Measurements from ENCODE around the gene LGALS3BP.

DNA sequence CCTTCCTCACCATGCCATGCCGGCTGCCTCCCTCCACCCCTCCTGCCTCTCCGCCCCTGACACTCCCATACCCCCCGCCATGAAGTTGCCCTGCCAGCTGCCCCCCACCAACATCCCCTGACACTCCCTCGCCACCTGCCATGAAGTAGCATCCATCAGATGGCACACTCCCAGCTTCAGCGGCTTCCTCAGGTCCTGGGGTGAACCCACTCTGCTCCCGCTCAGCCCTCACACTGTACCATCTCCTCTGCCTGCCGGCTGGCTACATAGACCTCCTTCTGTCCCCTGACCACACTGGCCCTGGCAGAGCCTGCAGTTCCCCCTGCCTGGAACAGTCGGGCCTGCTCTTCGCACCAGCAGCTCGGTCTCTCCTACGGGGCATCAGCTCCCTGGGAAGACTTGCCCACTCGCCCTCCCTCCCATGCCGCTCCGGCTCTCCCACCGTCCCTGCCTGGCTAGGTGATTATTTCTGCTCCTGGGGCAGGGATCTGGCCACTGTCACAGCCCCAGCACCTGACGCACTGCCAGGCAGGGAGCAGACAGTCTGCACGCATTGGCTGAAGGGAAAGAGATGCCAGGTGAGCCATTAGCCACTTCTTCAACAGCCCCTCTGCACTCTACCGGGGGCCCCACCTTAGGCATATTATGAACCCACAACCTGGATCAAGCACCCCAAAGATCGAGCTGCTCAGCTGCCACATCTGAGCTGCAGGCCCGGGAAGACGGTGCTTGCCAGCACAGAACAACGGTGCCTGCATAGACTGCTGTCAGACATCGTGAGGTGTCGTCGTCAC, 20.9 kb upstream of the LGALS3BP start:
- TF ChIP-seq, protein P1, sequence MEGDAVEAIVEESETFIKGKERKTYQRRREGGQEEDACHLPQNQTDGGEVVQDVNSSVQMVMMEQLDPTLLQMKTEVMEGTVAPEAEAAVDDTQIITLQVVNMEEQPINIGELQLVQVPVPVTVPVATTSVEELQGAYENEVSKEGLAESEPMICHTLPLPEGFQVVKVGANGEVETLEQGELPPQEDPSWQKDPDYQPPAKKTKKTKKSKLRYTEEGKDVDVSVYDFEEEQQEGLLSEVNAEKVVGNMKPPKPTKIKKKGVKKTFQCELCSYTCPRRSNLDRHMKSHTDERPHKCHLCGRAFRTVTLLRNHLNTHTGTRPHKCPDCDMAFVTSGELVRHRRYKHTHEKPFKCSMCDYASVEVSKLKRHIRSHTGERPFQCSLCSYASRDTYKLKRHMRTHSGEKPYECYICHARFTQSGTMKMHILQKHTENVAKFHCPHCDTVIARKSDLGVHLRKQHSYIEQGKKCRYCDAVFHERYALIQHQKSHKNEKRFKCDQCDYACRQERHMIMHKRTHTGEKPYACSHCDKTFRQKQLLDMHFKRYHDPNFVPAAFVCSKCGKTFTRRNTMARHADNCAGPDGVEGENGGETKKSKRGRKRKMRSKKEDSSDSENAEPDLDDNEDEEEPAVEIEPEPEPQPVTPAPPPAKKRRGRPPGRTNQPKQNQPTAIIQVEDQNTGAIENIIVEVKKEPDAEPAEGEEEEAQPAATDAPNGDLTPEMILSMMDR (IDR thresholded peaks at IDR 0.05; ENCODE audit: low read length) = no peak
- TF ChIP-seq EZH2 (IDR thresholded peaks at IDR 0.05; ENCODE audit: borderline replicate concordance, low read length) = no peak

Data from OCI-LY1 (cell line).